HepG2 (cell line): ENCODE data around the gene GGPS1. TPM values are rescaled to one million over a fixed set of nuclear protein-coding genes. Genes with fewer than 3 reads are reported as not detected.
A peak's percentile ranks its signal among the peaks of the same experiment; 100 is the strongest.

Experiments used
- ADNP ChIP-seq: sonication (generic); formaldehyde crosslinking; IDR thresholded peaks from 2 replicates; pipeline ENCODE4 v1.4.0; 2020; ENCODE audit warnings: missing genetic modification reagents
- AGO2 ChIP-seq: fragments of 200-400 bp; formaldehyde crosslinking; optimal IDR thresholded peaks from 2 replicates; pipeline ENCODE3; 2017; ENCODE audit warnings: mild to moderate bottlenecking, low read depth, low read length, moderate library complexity
- FOXK1 ChIP-seq: sonication (generic); formaldehyde crosslinking; IDR thresholded peaks from 2 replicates; pipeline ENCODE4 v1.4.0; 2020; ENCODE audit warnings: low read depth, missing genetic modification reagents, borderline replicate concordance
- GATAD1 ChIP-seq: IDR thresholded peaks from 2 replicates; pipeline ENCODE4 v1.6.1; 2016; ENCODE audit warnings: missing genetic modification reagents, missing compliant biosample characterization
- IKZF5 ChIP-seq: IDR thresholded peaks from 2 replicates; pipeline ENCODE4 v1.6.1; 2018; ENCODE audit warnings: missing genetic modification reagents, mild to moderate bottlenecking, missing compliant biosample characterization
- MIXL1 ChIP-seq: IDR thresholded peaks from 2 replicates; pipeline ENCODE4 v1.6.1; 2016
- MNT ChIP-seq: fragments of 450-650 bp; IDR thresholded peaks from 2 replicates; pipeline ENCODE4 v1.6.1; 2016
- SIN3B ChIP-seq: fragments of 150-350 bp; IDR thresholded peaks from 2 replicates; pipeline ENCODE4 v1.6.1; 2014; ENCODE audit warnings: low read length
- SRF ChIP-seq: IDR thresholded peaks from 2 replicates; pipeline ENCODE4 v1.6.1; 2011; ENCODE audit warnings: mild to moderate bottlenecking, low read depth, low read length, moderate library complexity
- SRSF1 ChIP-seq: fragments of 200-400 bp; formaldehyde crosslinking; optimal IDR thresholded peaks from 2 replicates; pipeline ENCODE3; 2017; ENCODE audit warnings: mild to moderate bottlenecking, low read depth, low read length, moderate library complexity
- TOPORS ChIP-seq: sonication (generic); formaldehyde crosslinking; IDR thresholded peaks from 2 replicates; pipeline ENCODE4 v1.8.0; 2023; ENCODE audit warnings: mild to moderate bottlenecking, missing genetic modification reagents
- ZNF10 ChIP-seq: sonication (generic); formaldehyde crosslinking; IDR thresholded peaks from 2 replicates; pipeline ENCODE4 v1.4.0; 2020; ENCODE audit warnings: mild to moderate bottlenecking, low read depth, missing genetic modification reagents, borderline replicate concordance
- ZNF431 ChIP-seq: sonication (generic); formaldehyde crosslinking; IDR thresholded peaks from 2 replicates; pipeline ENCODE4 v1.9.0; 2022; ENCODE audit warnings: missing genetic modification reagents, low read depth, mild to moderate bottlenecking, borderline replicate concordance
- ZNF691 ChIP-seq: sonication (generic); formaldehyde crosslinking; IDR thresholded peaks from 2 replicates; pipeline ENCODE4 v1.4.0; 2020; ENCODE audit warnings: missing genetic modification reagents, low read depth, mild to moderate bottlenecking, borderline replicate concordance
- ZNF780A ChIP-seq: sonication (generic); formaldehyde crosslinking; IDR thresholded peaks from 2 replicates; pipeline ENCODE4 v1.8.0; 2022; ENCODE audit warnings: mild to moderate bottlenecking, missing genetic modification reagents, moderate library complexity
- polyA plus RNA-seq, 8 experiments: library from polyadenylated mRNA; depleted of rRNA in 3 of 8; stranded (reverse) in 7 of 8; unstranded in 1 of 8; fragments of >200 nt; fragmentation: Illumina TruSeq in 4 of 8; extraction: Trizol in 4 of 8; gene quantifications; 2 replicates each; pipeline versions ENCODE4 v1.2.1 to v1.2.3, GENCODE V29; 2011 to 2016; ENCODE audit warnings: low read depth in 4 of 8, missing spikeins in 1 of 8, mixed read lengths in 1 of 8; ENCODE audit not compliant: insufficient read depth in 1 of 8
- total RNA-seq, 5 experiments: library from RNA; depleted of rRNA; stranded (reverse); fragments of >200 nt; fragmentation: Illumina TruSeq; extraction: Trizol; gene quantifications; 2 replicates each; pipeline ENCODE4 v1.2.3, GENCODE V29; 2016; ENCODE audit warnings: low read depth in 1 of 5
- TF ChIP-seq, protein P1 (sequence below): sonication (generic); formaldehyde crosslinking; IDR thresholded peaks from 2 replicates; pipeline ENCODE4; 2020; ENCODE audit warnings: missing genetic modification reagents, mild to moderate bottlenecking, borderline replicate concordance
- TF ChIP-seq, protein P2 (sequence below): sonication (generic); formaldehyde crosslinking; IDR thresholded peaks from 2 replicates; pipeline ENCODE4 v1.4.0; 2020; ENCODE audit warnings: missing genetic modification reagents
- TF ChIP-seq, protein P3 (sequence below): IDR thresholded peaks from 2 replicates; pipeline ENCODE4 v1.6.1; 2012; ENCODE audit warnings: inconsistent platforms

GGPS1 gene
- total and polyA plus RNA-seq, 2 of the 13 experiments (the other 11 are each of a cell fraction or from before 2014, with no cell fraction given): 28.8 to 42.6 TPM

- TF ChIP-seq, protein P1, sequence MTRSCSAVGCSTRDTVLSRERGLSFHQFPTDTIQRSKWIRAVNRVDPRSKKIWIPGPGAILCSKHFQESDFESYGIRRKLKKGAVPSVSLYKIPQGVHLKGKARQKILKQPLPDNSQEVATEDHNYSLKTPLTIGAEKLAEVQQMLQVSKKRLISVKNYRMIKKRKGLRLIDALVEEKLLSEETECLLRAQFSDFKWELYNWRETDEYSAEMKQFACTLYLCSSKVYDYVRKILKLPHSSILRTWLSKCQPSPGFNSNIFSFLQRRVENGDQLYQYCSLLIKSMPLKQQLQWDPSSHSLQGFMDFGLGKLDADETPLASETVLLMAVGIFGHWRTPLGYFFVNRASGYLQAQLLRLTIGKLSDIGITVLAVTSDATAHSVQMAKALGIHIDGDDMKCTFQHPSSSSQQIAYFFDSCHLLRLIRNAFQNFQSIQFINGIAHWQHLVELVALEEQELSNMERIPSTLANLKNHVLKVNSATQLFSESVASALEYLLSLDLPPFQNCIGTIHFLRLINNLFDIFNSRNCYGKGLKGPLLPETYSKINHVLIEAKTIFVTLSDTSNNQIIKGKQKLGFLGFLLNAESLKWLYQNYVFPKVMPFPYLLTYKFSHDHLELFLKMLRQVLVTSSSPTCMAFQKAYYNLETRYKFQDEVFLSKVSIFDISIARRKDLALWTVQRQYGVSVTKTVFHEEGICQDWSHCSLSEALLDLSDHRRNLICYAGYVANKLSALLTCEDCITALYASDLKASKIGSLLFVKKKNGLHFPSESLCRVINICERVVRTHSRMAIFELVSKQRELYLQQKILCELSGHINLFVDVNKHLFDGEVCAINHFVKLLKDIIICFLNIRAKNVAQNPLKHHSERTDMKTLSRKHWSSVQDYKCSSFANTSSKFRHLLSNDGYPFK: peak; percentile 79; the same call in 1 of the 2 replicates
- TF ChIP-seq SRSF1 (peak; percentile 63), TOPORS (CRISPR knock-in tag) (no peak), GATAD1 (CRISPR knock-in tag) (peak; percentile 84), ZNF10 (no peak), IKZF5 (0 out of 2 replicates have a peak, but pooled peaks have one; percentile 18), ZNF691 (CRISPR knock-in tag) (no peak; the same call in 1 of the 2 replicates), MIXL1 (CRISPR knock-in tag) (0 out of 2 replicates have a peak, but pooled peaks have one; percentile 10), FOXK1 (CRISPR knock-in tag) (peak; percentile 60; the same call in 1 of the 2 replicates), SIN3B (no peak), AGO2 (peak; percentile 46), ADNP (CRISPR knock-in tag) (no peak), MNT (peak; percentile 66), ZNF780A (CRISPR knock-in tag) (no peak), ZNF431 (CRISPR knock-in tag) (no peak), SRF (peak; percentile 80; the same call in 1 of the 2 replicates)
- TF ChIP-seq, protein P2, sequence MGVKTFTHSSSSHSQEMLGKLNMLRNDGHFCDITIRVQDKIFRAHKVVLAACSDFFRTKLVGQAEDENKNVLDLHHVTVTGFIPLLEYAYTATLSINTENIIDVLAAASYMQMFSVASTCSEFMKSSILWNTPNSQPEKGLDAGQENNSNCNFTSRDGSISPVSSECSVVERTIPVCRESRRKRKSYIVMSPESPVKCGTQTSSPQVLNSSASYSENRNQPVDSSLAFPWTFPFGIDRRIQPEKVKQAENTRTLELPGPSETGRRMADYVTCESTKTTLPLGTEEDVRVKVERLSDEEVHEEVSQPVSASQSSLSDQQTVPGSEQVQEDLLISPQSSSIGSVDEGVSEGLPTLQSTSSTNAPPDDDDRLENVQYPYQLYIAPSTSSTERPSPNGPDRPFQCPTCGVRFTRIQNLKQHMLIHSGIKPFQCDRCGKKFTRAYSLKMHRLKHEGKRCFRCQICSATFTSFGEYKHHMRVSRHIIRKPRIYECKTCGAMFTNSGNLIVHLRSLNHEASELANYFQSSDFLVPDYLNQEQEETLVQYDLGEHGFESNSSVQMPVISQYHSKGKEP (CRISPR knock-in tag): no peak
- TF ChIP-seq, protein P3, sequence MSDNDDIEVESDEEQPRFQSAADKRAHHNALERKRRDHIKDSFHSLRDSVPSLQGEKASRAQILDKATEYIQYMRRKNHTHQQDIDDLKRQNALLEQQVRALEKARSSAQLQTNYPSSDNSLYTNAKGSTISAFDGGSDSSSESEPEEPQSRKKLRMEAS: peak; percentile 68
Measured at GRCh38 chr1:235367000-235367908, 38.9 kb downstream of the GGPS1 start, which contains the start of gene TBCE (continued).
